SK-N-SH (cell line): ENCODE data around the gene NEK2.

Experiments used
- CTCF ChIP-seq: fragments of 200-600 bp; sonication (generic); IDR thresholded peaks from 2 replicates; pipeline ENCODE4 v1.6.1; 2017; ENCODE audit warnings: antibody characterized with exemption, mild to moderate bottlenecking, moderate library complexity
- EZH2phosphoT487 ChIP-seq: fragments of 200-600 bp; sonication (generic); IDR thresholded peaks from 2 replicates; pipeline ENCODE4 v1.6.1; 2017; ENCODE audit warnings: low read depth, mixed run types, mild to moderate bottlenecking, antibody characterized with exemption, moderate library complexity, borderline replicate concordance
- FOXM1 ChIP-seq: IDR thresholded peaks from 2 replicates; pipeline ENCODE4 v1.4.0; 2012; ENCODE audit warnings: low read depth, mild to moderate bottlenecking
- GABPA ChIP-seq: IDR thresholded peaks from 2 replicates; pipeline ENCODE4 v1.4.0; 2012; ENCODE audit warnings: low read depth, mild to moderate bottlenecking
- PBX3 ChIP-seq: IDR thresholded peaks from 2 replicates; pipeline ENCODE4; 2012

GRCh38 chr1:211724687-211725196 lies 49.3 kb upstream of the NEK2 start:
- no peak for TF ChIP-seq GABPA
- TF ChIP-seq CTCF = no peak
- TF ChIP-seq PBX3 = no peak
- TF ChIP-seq FOXM1 = no peak
- TF ChIP-seq EZH2phosphoT487 = no peak
